ENCODE data around the gene AFF1.
"Not testable (repeated sequence)": the region's sequence is repeated elsewhere in the genome, so short reads cannot be mapped to it uniquely, and the experiment has no call there.

AFF1 gene

GRCh38 chr4:87114245-87115062 lies 179.6 kb downstream of the AFF1 start:
- no peak for DNase-seq (ENCODE audit: low read depth in 2 of 2)

- DNase-seq (ENCODE audit: low read depth in 2 of 2) = no peak
Observed at GRCh38 chr4:87116231-87116630, 181.4 kb downstream of the AFF1 start.

- no peak for DNase-seq (ENCODE audit: low read depth in 2 of 2)
Observed at GRCh38 chr4:87117051-87117731, 182.4 kb downstream of the AFF1 start.

GRCh38 chr4:87117732-87118075 lies 182.9 kb downstream of the AFF1 start:
- DNase-seq (ENCODE audit: low read depth in 2 of 2) = no peak

GRCh38 chr4:87118421-87118820 lies 183.6 kb downstream of the AFF1 start:
- DNase-seq (ENCODE audit: low read depth in 2 of 2) = no peak

GRCh38 chr4:87118826-87119225 lies 184.0 kb downstream of the AFF1 start:
- no peak for DNase-seq (ENCODE audit: low read depth in 2 of 2)

GRCh38 chr4:87120010-87120409 lies 185.2 kb downstream of the AFF1 start:
- DNase-seq (ENCODE audit: low read depth in 2 of 2) = no peak

- DNase-seq (ENCODE audit: low read depth in 2 of 2) = no peak
Observed at GRCh38 chr4:87120411-87121162, 185.8 kb downstream of the AFF1 start.

GRCh38 chr4:87121341-87122065 lies 186.7 kb downstream of the AFF1 start:
- DNase-seq (ENCODE audit: low read depth in 2 of 2) = no peak

- DNase-seq (ENCODE audit: low read depth in 2 of 2) = no peak
Observed at GRCh38 chr4:87122252-87122651, 187.4 kb downstream of the AFF1 start.

GRCh38 chr4:87126056-87126455 lies 191.2 kb downstream of the AFF1 start:
- no peak for DNase-seq (ENCODE audit: low read depth in 2 of 2)

- DNase-seq (ENCODE audit: low read depth in 2 of 2) = no peak
Observed at GRCh38 chr4:87128006-87128705, 193.3 kb downstream of the AFF1 start.

GRCh38 chr4:87129681-87130080 lies 194.9 kb downstream of the AFF1 start:
- DNase-seq (ENCODE audit: low read depth in 2 of 2) = no peak

- no peak for DNase-seq (ENCODE audit: low read depth in 2 of 2)
Observed at GRCh38 chr4:87130985-87131703, 196.3 kb downstream of the AFF1 start.

GRCh38 chr4:87132035-87132434 lies 197.2 kb downstream of the AFF1 start:
- no peak for DNase-seq (ENCODE audit: low read depth in 2 of 2)

GRCh38 chr4:87133183-87133582 lies 198.4 kb downstream of the AFF1 start:
- no peak for DNase-seq (ENCODE audit: low read depth in 2 of 2)

- no peak for DNase-seq (ENCODE audit: low read depth in 2 of 2)
Observed at GRCh38 chr4:87134122-87134521, 199.3 kb downstream of the AFF1 start.

GRCh38 chr4:87141428-87141827 lies 206.6 kb downstream of the AFF1 start:
- no peak for DNase-seq (ENCODE audit: low read depth in 2 of 2)

GRCh38 chr4:87144356-87144755 lies 209.5 kb downstream of the AFF1 start:
- DNase-seq (ENCODE audit: low read depth in 2 of 2) = no peak

GRCh38 chr4:87145934-87146333 lies 211.1 kb downstream of the AFF1 start:
- not testable (repeated sequence) for DNase-seq (ENCODE audit: low read depth in 2 of 2)

GRCh38 chr4:87147116-87147515 lies 212.3 kb downstream of the AFF1 start:
- no peak for DNase-seq (ENCODE audit: low read depth in 2 of 2)

Data from stimulated activated CD8-positive, alpha-beta memory T cell treated with anti-CD3 and anti-CD28 coated beads, Interleukin-15, amount 100 ng/mL, for 48 hours (primary cell).